Medulla oblongata (tissue), 1 donor: Measurements from ENCODE around the gene TWF2.
A peak's percentile ranks its signal among the peaks of the same experiment; 100 is the strongest.

ENCODE experiments used
- DNase-seq: peaks from one replicate; pipeline ENCODE4 v3.0.0-alpha.2; 2015; ENCODE audit errors: extremely low spot score

Gene TWF2

GRCh38 chr3:52202384-52203077 is 36.4 kb downstream of the TWF2 start:
- peak; percentile 80 for DNase-seq

GRCh38 chr3:52200981-52201679 is 37.8 kb downstream of the TWF2 start:
- no peak for DNase-seq

- DNase-seq, result no peak
These were observed 40.0 kb downstream of the TWF2 start for GRCh38 chr3:52198643-52199608.

GRCh38 chr3:52197842-52198625 is 40.9 kb downstream of the TWF2 start, which contains the start of gene ALAS1:
ALAS1 (plus strand) TSS chr3:52198160; CDS start chr3:52199242, 1,082 bp downstream.
- peak; percentile 95 for DNase-seq

GRCh38 chr3:52197499-52197841 is 41.5 kb downstream of the TWF2 start:
- DNase-seq, result no peak

- DNase-seq, result no peak
These were observed 42.0 kb downstream of the TWF2 start for GRCh38 chr3:52196977-52197376.

GRCh38 chr3:52195823-52196331 is 43.1 kb downstream of the TWF2 start:
- peak; percentile 5 for DNase-seq

GRCh38 chr3:52195291-52195597 is 43.7 kb downstream of the TWF2 start:
- DNase-seq, result no peak

GRCh38 chr3:52194485-52195290 is 44.3 kb downstream of the TWF2 start:
- DNase-seq, result no peak

- DNase-seq, result peak; percentile 67
These were observed 45.9 kb downstream of the TWF2 start for GRCh38 chr3:52193065-52193464.

GRCh38 chr3:52191663-52192062 is 47.3 kb downstream of the TWF2 start:
- no peak for DNase-seq

GRCh38 chr3:52190294-52191074 is 48.5 kb downstream of the TWF2 start:
- DNase-seq, result peak; percentile 80

- no peak for DNase-seq
These were observed 50.4 kb downstream of the TWF2 start for GRCh38 chr3:52188556-52188955.

- DNase-seq, result no peak
These were observed 52.2 kb downstream of the TWF2 start for GRCh38 chr3:52186729-52187128.

- no peak for DNase-seq
These were observed 53.1 kb downstream of the TWF2 start for GRCh38 chr3:52185837-52186236.

- DNase-seq, result no peak
These were observed 53.6 kb downstream of the TWF2 start for GRCh38 chr3:52185311-52185710.

- no peak for DNase-seq
These were observed 54.3 kb downstream of the TWF2 start for GRCh38 chr3:52184690-52185089.

- no peak for DNase-seq
These were observed 55.0 kb downstream of the TWF2 start for GRCh38 chr3:52183786-52184445.

- no peak for DNase-seq
These were observed 56.3 kb downstream of the TWF2 start for GRCh38 chr3:52182691-52183090.
